Measurements from ENCODE around the gene VWA3A. TPM values are rescaled to one million over a fixed set of nuclear protein-coding genes. Genes with fewer than 3 reads are reported as not detected.

Gene VWA3A
- total RNA-seq, 1 experiment from 2014 or later = not detected

DNA sequence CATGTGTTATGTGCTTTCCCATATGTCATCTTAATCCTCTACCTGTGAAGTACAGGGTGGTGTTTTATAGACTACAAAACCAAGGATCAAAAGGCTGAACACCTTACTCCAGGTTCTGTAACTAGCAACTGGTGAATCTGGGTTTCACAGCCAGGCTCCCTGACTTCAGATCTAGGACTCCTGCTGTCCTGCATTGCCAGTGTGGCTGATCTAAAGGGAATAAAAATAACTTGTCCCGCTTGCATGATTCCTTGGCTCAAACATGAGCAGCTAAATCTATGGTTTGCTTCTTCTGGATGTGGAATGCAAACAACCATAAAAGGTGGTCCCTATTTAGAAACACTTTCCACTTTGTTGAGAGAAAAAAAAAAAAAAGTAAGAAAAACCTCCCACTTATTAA lies 3.7 kb upstream of the VWA3A start:
- H3K4me1 ChIP-seq (ENCODE audit: control insufficient read depth, insufficient read depth, low read length) = no peaks in the 10 kb centered on the region; the same call in 1 of the 2 replicates
- no peaks in the 10 kb centered on the region for H3K9me3 ChIP-seq (ENCODE audit: control insufficient read depth, insufficient read depth, low read depth, low read length)
- no TSS peak for BruUV-seq (replicated peaks)
- ATAC-seq (no peak), DNase-seq (ENCODE audit: low read depth, low spot score) (no peak)
- H3K4me3 ChIP-seq (ENCODE audit: low read depth in 2 of 2, low read length in 2 of 2) = no peak overlapping the region
- in situ Hi-C loops (cut with HindIII; ENCODE audit: low pct_unique_long_range_greater_than_20kb, low sequenced_read_pairs) = loop anchor here (25.0 kb wide), 1 partner anchor 99 kb away; no protein-coding TSS in a partner anchor
- ChIA-PET CTCF (no interaction called here), POLR2A (interaction anchor here (0.7 kb wide), 1 partner anchor 11 kb away, joined by 6 read pairs; no protein-coding TSS in a partner anchor)
- TF ChIP-seq, protein P1, sequence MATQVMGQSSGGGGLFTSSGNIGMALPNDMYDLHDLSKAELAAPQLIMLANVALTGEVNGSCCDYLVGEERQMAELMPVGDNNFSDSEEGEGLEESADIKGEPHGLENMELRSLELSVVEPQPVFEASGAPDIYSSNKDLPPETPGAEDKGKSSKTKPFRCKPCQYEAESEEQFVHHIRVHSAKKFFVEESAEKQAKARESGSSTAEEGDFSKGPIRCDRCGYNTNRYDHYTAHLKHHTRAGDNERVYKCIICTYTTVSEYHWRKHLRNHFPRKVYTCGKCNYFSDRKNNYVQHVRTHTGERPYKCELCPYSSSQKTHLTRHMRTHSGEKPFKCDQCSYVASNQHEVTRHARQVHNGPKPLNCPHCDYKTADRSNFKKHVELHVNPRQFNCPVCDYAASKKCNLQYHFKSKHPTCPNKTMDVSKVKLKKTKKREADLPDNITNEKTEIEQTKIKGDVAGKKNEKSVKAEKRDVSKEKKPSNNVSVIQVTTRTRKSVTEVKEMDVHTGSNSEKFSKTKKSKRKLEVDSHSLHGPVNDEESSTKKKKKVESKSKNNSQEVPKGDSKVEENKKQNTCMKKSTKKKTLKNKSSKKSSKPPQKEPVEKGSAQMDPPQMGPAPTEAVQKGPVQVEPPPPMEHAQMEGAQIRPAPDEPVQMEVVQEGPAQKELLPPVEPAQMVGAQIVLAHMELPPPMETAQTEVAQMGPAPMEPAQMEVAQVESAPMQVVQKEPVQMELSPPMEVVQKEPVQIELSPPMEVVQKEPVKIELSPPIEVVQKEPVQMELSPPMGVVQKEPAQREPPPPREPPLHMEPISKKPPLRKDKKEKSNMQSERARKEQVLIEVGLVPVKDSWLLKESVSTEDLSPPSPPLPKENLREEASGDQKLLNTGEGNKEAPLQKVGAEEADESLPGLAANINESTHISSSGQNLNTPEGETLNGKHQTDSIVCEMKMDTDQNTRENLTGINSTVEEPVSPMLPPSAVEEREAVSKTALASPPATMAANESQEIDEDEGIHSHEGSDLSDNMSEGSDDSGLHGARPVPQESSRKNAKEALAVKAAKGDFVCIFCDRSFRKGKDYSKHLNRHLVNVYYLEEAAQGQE (IDR thresholded peaks at IDR 0.05; ENCODE audit: insufficient read depth in 1 of 2, low read depth in 2 of 2, low read length in 1 of 2) = no peak
- TF ChIP-seq, protein P2, sequence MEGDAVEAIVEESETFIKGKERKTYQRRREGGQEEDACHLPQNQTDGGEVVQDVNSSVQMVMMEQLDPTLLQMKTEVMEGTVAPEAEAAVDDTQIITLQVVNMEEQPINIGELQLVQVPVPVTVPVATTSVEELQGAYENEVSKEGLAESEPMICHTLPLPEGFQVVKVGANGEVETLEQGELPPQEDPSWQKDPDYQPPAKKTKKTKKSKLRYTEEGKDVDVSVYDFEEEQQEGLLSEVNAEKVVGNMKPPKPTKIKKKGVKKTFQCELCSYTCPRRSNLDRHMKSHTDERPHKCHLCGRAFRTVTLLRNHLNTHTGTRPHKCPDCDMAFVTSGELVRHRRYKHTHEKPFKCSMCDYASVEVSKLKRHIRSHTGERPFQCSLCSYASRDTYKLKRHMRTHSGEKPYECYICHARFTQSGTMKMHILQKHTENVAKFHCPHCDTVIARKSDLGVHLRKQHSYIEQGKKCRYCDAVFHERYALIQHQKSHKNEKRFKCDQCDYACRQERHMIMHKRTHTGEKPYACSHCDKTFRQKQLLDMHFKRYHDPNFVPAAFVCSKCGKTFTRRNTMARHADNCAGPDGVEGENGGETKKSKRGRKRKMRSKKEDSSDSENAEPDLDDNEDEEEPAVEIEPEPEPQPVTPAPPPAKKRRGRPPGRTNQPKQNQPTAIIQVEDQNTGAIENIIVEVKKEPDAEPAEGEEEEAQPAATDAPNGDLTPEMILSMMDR (IDR thresholded peaks at IDR 0.05) = no peak
- no peak for TF ChIP-seq SIN3A (IDR thresholded peaks at IDR 0.05; ENCODE audit: borderline replicate concordance, insufficient read depth, low read depth, low read length)
- TF ChIP-seq POLR2AphosphoS5 (IDR thresholded peaks at IDR 0.05; ENCODE audit: low read depth, low read length) = no peak
- no peak for TF ChIP-seq TCF7L2 (IDR thresholded peaks at IDR 0.05; ENCODE audit: low read depth, low read length)
- H3K27me3 ChIP-seq (ENCODE audit: control insufficient read depth, insufficient read depth, low read length) = no peaks in the 10 kb centered on the region
- no peaks in the 10 kb centered on the region; the same call in 1 of the 2 replicates for H3K36me3 ChIP-seq (ENCODE audit: control insufficient read depth, insufficient read depth, low read length)
- intact Hi-C loops (cut with micrococcal nuclease; ENCODE audit: unreplicated experiment) = no loop called here
- H3K27ac ChIP-seq (ENCODE audit: low read length) = no peak overlapping the region

DNA sequence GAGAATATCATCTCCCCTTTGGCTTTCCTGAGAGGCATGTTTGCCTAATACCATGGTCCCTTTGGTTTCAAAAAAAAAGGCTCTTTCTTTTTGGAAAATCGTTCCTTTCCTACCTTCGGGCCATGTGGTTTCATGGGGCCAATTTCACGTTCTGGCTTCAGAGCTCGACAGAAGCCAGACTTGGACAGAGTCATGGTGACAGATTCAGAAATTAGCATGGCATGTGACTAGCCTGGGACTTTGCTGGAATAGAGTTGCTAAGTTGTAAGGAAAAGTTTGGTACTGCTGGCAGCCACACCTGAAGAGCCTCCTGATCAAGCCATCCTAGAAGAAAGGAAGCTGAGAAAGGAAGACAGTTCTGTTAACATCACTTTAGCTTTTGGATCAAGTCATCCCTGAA lies 2.4 kb upstream of the VWA3A start:
- H3K4me3 ChIP-seq (ENCODE audit: low read depth in 2 of 2, low read length in 2 of 2) = no peak overlapping the region
- DNase-seq (ENCODE audit: low read depth, low spot score) = no peak
- no peak for ATAC-seq
- ChIA-PET CTCF (no interaction called here), POLR2A (no interaction called here)
- in situ Hi-C loops (cut with HindIII; ENCODE audit: low pct_unique_long_range_greater_than_20kb, low sequenced_read_pairs) (loop anchor here (25.0 kb wide), 1 partner anchor 97 kb away; no protein-coding TSS in a partner anchor), intact Hi-C loops (cut with micrococcal nuclease; ENCODE audit: unreplicated experiment) (no loop called here)
- no peak overlapping the region for H3K27ac ChIP-seq (ENCODE audit: low read length)
- H3K9me3 ChIP-seq (ENCODE audit: control insufficient read depth, insufficient read depth, low read depth, low read length) = no peaks in the 10 kb centered on the region
- H3K27me3 ChIP-seq (ENCODE audit: control insufficient read depth, insufficient read depth, low read length) = no peaks in the 10 kb centered on the region
- TF ChIP-seq POLR2AphosphoS5 (IDR thresholded peaks at IDR 0.05; ENCODE audit: low read depth, low read length) = no peak
- TF ChIP-seq, protein P1 (IDR thresholded peaks at IDR 0.05; ENCODE audit: insufficient read depth in 1 of 2, low read depth in 2 of 2, low read length in 1 of 2) = no peak
- TF ChIP-seq SIN3A (IDR thresholded peaks at IDR 0.05; ENCODE audit: borderline replicate concordance, insufficient read depth, low read depth, low read length) = no peak
- TF ChIP-seq, protein P2 (IDR thresholded peaks at IDR 0.05) = no peak
- TF ChIP-seq TCF7L2 (IDR thresholded peaks at IDR 0.05; ENCODE audit: low read depth, low read length) = no peak
- no peaks in the 10 kb centered on the region; the same call in 1 of the 2 replicates for H3K4me1 ChIP-seq (ENCODE audit: control insufficient read depth, insufficient read depth, low read length)
- no peaks in the 10 kb centered on the region; the same call in 1 of the 2 replicates for H3K36me3 ChIP-seq (ENCODE audit: control insufficient read depth, insufficient read depth, low read length)
- no TSS peak for BruUV-seq (replicated peaks)

All from Panc1 (cell line).